Measurements from ENCODE around the gene CAMK4.
A peak's percentile ranks its signal among the peaks of the same experiment; 100 is the strongest.

CAMK4 gene

GRCh38 chr5:111511831-111512374 lies 287.7 kb downstream of the CAMK4 start (continued):
- no peak for TF ChIP-seq GLIS1 (tag by site-specific recombination; IDR thresholded peaks at IDR 0.05)
- 0 out of 2 replicates have a peak, but pooled peaks have one; percentile 18 for TF ChIP-seq ZSCAN5A (tag by site-specific recombination; IDR thresholded peaks at IDR 0.05)
- TF ChIP-seq ZNF76 (tag by site-specific recombination; IDR thresholded peaks at IDR 0.05; ENCODE audit: borderline replicate concordance, low read depth), result no peak
- peak; percentile 86 for TF ChIP-seq ZNF600 (tag by site-specific recombination; IDR thresholded peaks at IDR 0.05)
- TF ChIP-seq ZNF677 (tag by site-specific recombination; IDR thresholded peaks at IDR 0.05), result no peak
- TF ChIP-seq REST (tag by site-specific recombination; IDR thresholded peaks at IDR 0.05), result no peak
- TF ChIP-seq ZBTB7A (tag by site-specific recombination; IDR thresholded peaks at IDR 0.05; ENCODE audit: low read depth), result no peak
- TF ChIP-seq REPIN1 (tag by site-specific recombination; IDR thresholded peaks at IDR 0.05; ENCODE audit: low read depth), result 0 out of 2 replicates have a peak, but pooled peaks have one; percentile 61
- TF ChIP-seq ZBTB20 (tag by site-specific recombination; IDR thresholded peaks at IDR 0.05), result no peak
- TF ChIP-seq ZNF639 (tag by site-specific recombination; IDR thresholded peaks at IDR 0.05), result no peak
- no peak for TF ChIP-seq ZNF513 (tag by site-specific recombination; IDR thresholded peaks at IDR 0.05)
- TF ChIP-seq YY2 (tag by site-specific recombination; IDR thresholded peaks at IDR 0.05), result 0 out of 2 replicates have a peak, but pooled peaks have one; percentile 60
- no peak for TF ChIP-seq ZNF175 (tag by site-specific recombination; IDR thresholded peaks at IDR 0.05)
- TF ChIP-seq ZNF169 (tag by site-specific recombination; IDR thresholded peaks at IDR 0.05), result no peak
- TF ChIP-seq ZNF157 (tag by site-specific recombination; IDR thresholded peaks at IDR 0.05), result no peak
- TF ChIP-seq ZNF548 (tag by site-specific recombination; IDR thresholded peaks at IDR 0.05), result no peak
- peak; percentile 67; the same call in 1 of the 2 replicates for TF ChIP-seq MZF1 (tag by site-specific recombination; IDR thresholded peaks at IDR 0.05; ENCODE audit: borderline replicate concordance)
- TF ChIP-seq ZNF335 (tag by site-specific recombination; conservative IDR thresholded peaks at IDR 0.05), result peak; percentile 72
- no peak for TF ChIP-seq ZNF423 (tag by site-specific recombination; IDR thresholded peaks at IDR 0.05)
- TF ChIP-seq ZNF24 (tag by site-specific recombination; IDR thresholded peaks at IDR 0.05), result 0 out of 2 replicates have a peak, but pooled peaks have one; percentile 26
- no peak for TF ChIP-seq GLI2 (tag by site-specific recombination; IDR thresholded peaks at IDR 0.05; ENCODE audit: borderline replicate concordance, low read depth)

Data from HEK293 (cell line).